RPMI7951 (cell line): Measurements from ENCODE around the gene PIEZO1. TPM values are rescaled to one million over a fixed set of nuclear protein-coding genes. Genes with fewer than 3 reads are reported as not detected.
A peak's percentile ranks its signal among the peaks of the same experiment; 100 is the strongest.

Experiments used
- DNase-seq: peaks from one replicate; pipeline ENCODE4 v3.0.0-alpha.2; 2012; ENCODE audit warnings: low read depth
- total RNA-seq: library from RNA; depleted of rRNA; stranded (reverse); fragments of >200 nt; shearing (Covaris generic); gene quantifications from 2 replicates; pipeline ENCODE4 v1.2.3, GENCODE V29; 2014

PIEZO1 gene
- total RNA-seq, 1 experiment from 2014 or later = 76.4 TPM

DNA sequence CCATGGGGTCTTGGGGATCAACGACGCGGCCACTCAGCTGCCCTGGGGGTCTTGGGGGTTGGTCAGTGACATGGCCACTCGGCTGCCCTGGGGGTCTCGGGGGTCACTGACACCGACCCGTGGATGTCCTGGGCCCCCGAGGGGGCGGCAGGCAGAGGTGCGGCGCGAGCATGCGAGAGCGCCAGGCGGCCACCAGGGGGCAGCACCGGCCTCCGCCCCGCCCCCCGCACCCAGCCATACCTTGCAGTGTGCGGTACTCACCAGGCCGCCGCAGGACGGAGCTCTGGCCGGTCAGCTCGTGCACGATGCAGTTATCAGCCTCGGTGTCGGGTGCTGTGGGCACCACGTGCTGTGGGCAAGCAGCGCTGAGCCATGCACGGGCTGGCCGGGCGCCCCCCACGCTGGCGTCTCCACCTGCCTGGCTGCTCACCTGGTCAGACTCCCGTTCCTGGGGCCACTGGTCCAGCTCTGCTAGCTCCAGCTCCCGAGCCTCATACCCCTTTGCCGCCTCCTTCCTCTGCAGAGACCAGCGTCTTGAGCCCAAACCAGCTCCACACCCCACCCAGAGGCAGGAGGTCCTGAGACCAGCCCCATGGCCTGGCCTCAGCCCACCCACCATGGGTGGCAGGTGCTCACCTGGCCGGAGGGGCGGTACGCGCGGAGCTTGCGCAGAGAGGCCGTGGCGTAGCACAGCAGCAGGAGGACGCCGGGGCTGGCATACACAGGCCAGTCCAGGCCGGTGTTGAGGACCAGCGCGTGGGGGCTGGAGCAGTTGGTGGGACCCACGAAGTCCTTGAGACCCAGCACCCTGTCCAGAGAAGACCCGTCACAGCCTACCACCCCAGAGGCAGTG lies 47.5 kb downstream of the PIEZO1 start:
- peak; percentile 45 for DNase-seq

DNA sequence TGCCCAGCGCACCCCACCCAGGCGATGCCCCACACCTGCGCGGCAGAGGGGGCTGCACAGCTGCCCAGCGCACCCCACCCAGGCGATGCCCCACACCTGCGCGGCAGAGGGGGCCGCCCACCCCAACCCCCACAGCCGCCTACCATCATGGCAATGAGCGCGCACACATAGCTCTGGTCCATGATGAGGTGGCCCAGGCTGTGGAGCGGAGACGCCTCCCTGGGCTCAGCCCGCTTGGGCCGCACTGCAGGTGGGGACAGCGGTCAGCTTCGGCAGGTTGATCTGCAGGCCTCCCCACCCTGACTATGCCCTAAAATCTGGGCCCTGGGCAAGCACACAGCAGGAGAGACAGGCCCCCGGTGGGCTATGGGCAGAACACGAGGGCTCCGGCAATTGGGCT lies 48.5 kb downstream of the PIEZO1 start:
- DNase-seq = no peak

DNA sequence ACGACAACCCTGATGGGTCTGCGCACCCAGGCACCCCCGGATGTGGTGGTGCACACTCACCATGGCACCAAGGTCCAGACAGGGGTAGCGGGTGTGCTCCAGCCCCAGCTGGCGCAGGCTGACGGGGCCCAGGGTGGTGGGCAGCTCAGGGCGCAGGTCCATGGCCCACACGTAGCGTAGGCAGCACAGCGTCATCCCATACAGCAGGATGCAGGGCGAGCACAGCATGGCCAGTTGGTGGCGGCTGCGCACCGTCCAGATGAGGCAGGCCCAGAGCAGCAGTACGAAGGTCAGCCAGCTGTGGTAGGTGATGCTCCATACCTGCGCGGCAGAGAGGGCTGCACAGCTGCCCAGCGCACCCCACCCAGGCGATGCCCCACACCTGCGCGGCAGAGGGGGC lies 48.9 kb downstream of the PIEZO1 start:
- no peak for DNase-seq

DNA sequence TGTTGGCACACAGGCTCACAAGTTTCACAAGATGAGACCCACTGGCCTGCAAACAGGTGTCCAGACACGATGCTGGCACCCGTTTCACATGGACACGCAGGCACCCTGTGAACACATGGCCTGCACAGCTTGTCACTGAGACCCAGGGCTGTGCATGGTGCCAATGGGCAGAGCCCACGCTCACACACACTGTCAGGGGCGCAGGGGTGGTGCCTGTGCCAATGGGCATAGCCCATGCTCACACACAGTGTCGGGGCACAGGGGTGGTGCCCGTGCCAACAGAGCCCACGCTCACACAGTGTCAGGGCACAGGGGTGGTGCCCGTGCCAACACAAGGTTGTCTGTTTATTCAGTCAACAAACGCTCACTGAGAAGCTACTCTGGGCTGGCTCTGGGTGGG lies 49.4 kb downstream of the PIEZO1 start:
- DNase-seq = no peak

DNA sequence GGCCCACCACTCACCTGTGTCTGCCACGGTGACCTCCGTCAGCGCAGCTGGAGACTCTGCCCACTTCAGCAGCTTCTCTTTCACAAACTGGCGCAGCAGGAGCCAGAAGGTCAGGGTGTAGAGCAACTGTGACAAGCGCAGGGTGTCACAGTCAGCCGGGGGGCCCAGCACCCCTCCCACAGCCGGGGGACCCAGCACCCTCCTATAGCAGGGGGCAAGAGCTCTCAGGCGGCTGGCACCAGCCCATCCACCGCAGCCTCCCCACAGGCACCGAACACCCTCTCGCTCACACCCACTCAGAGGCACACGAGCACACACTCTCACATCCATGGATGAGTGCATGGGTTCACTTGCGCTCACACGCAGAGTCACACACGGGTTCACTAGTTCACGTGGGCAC lies 49.9 kb downstream of the PIEZO1 start:
- DNase-seq = no peak

DNA sequence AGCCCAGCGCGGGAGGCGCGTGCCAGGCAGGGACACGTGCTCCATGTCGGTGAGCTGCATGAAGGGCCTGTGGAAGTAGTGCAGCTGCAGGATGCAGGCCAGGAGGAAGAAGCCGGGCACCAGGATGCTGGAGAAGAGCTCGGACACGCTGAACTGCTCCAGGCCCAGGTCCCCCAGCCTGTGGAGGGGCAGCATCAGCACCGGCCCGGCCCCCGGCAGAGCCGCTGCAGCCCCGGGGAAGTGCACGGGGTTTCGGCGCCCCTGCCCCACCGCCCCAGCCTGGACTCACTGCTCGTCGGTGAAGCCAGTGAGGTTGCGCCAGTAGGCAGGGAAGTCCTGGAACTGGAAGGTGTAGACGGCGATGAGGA lies 50.7 kb downstream of the PIEZO1 start:
- DNase-seq = no peak

DNA sequence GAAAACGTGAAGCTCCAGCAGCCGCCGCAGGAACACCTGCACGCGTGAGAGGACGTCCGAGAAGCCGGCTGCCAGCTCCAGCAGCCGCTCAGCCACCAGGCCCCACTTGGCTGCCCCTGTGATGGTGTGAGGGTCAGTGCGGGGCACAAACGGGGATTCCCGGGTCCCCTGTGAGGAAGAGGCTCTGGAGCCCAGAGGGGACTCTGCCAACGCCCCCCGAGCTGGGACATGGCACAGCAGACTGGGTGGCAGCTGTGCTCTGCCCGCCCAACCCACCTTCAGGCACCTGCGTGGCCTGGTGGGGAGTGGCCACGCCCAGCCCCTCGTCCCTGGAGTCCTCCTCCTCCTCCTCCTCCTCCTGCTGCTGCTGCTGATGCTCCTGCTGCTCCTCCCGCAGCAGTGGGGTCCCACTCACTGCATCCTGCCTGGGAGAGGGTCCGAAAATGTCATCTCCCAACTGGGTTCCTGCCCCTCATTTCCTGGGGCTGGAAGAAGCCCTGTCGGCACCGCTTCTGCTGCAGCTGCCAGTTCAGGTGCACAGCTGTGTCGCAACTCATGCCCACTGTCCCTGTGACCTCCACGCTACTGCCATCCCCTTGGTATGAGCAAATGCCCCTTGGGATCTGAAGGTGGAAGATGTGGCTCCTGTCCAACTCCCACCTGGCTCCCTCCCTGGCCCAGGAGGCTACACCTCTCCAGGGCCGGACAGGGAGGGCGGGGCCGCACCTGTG lies 51.2 kb downstream of the PIEZO1 start:
- DNase-seq = no peak

DNA sequence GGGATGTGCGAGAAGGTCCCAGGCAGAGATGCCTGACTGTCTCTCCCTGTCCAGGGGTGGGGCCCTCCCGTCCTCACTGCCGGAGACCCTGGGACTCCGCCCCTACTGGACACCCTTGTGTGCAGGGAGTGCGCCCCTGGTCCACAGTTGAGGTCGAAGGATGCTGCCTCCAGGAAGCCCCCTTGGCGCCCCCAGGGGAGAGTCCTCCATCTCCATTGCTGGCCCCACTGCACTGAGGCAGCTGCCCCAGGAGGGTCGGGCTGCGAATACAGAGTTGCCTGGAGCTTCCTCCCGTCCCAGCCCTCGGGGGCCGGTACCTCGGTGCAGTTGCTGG lies 52.1 kb downstream of the PIEZO1 start:
- no peak for DNase-seq

DNA sequence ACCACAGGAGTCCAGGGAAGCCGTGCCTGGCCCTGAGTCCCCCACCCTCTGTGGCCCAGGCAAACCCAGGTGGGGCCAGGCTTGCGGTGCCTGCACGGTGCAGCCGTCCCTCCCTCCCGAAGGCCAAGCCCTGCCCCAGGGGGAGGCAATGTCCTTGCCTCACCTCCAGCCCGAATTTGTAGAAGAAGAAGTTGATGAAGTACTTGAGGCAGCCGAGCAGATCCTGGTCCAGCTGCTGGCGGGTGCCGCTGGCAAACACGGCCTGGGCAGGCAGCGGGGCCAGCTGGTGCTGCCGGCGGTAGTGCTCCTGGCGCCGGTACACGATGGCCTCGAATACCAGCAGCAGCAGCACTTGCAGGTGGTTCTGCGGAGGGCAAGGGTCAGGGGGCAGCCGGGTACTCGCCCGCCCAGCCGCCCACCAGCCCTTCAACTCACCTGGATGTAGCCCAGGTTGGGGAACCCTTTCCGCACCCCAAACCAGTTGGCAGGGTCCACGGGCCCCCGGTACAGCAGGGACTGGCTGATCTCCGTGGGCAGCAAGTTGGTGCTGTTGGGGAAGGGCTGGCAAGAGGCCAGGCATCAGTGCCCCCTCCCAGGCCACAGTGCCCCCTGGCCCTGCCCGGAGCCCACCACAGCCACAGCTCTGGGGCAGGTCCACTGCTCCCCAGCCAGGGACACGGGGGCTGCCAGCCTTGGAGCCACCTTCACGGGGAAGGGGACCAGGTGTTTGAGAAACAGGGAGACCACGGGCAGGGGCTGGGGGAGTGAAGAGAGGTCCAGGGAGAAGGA lies 52.7 kb downstream of the PIEZO1 start:
- DNase-seq = no peak

DNA sequence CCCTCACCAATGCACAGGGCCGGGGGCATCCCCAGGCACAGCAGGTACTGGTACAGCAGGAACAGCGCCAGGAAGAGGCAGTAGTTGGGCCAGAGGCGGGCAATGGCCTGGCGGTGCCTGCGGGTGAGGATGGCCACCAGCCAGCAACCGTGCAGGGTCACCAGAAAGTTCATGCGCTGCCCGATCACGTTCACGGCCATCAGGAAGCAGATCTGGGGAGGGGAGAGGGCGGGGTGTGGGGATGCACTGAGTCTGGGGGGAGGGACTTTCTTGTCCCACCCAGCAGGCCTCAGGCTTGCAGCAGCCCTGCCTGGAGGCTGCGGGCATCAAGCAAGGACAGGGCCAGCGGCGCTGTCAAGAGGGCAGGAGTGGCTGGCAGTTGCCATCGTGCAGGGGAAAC lies 53.3 kb downstream of the PIEZO1 start:
- no peak for DNase-seq

DNA sequence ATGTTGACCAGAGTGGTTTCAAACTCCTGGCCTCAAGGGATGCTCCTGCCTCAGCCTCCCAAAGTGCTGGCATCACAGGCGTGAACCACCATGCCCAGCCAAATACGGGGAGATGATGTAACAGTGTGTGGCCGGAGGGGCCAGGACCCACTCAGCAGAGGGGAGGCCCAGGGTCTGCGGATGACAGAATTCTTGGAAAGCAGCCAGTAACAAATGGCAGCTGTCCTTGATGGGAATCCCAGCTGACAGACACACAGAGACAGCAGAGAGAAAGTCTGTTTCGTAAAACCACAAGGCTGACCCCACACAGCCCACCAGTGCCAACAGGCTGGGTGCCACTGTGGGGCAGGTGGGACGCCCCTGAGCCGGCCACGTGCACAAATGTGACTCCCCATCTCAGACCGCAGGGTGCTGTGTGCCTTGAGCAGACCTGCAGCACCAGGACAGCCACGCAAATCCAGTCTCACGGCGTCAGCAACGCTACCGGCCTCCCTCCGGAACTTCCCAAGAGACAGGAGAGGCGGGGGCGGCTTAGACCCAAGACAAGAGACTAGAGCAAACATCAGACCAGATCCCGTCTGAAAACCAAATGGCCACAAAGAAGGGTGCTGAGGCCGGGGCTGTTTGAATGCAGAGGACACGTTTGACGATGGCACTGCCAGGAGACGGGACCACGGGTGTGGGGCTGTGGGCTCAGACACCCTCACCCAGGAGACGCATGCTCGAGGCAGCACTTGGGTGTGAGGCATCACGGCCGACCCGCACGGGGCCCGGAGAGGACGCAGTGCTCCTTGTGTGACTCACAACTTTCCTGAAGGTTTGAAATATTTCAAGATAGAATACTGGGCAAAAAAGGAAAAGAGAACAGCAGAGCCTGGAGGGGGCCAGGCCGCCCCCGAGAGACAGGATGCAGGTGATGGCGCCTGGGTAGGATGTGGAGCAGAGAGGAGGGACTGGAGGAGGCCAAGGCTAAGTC lies 54.1 kb downstream of the PIEZO1 start:
- DNase-seq = no peak

DNA sequence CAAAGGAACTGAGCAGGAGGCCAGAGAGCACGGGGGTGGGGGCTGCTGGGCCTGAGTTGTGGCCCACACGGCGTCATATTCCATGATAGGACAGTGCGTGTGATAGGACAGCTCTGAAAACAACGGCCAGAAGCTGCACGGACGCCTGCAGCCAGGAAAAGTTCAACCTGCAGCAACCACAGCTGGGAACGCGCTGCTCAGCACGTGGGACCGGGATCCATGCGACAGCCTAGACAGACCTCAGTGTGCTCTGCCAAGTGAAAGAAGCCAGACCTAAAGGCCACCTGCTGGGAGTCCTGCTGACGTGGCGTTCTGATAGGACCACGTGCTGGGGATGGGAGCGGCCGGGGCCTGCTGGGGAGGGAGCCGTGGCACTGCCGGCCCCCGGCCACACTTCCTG lies 57.1 kb downstream of the PIEZO1 start:
- no peak for DNase-seq

DNA sequence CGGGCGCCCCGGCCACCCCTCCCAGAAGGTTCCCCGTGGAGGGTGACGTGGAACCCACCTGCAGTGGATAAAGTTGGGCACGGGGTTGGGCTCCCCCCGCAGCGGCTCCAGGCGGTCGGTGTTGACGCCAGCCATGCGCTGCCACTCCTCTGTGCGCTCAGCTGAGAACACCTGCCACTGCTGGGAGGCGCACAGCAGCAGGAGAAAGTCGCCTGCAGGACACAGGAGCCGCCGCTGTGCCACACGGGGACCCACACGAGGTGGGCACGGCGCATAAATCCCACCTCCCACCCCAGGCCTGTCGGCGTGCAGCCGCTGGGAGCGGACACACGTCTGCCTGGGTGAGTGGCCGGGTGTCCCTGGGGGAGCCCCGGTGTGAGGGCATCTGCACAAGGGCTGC lies 58.0 kb downstream of the PIEZO1 start:
- DNase-seq = no peak

DNA sequence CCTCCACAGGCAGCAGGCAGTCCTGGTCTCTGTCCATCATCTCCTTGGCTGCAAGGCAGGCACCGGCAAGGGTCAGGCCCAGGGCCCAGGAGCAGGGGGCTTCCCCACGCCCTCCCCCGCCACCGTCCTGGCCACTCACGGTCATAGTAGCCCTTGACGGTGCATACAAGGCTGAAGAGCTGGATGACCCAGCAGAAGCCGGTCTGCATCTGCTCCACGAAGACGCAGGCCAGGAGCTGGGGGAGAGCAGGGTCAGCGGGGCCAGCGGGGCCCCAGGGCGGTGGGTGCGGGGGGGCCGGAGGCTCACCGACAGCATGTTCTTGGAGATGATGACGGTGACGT lies 58.6 kb downstream of the PIEZO1 start:
- DNase-seq = no peak

DNA sequence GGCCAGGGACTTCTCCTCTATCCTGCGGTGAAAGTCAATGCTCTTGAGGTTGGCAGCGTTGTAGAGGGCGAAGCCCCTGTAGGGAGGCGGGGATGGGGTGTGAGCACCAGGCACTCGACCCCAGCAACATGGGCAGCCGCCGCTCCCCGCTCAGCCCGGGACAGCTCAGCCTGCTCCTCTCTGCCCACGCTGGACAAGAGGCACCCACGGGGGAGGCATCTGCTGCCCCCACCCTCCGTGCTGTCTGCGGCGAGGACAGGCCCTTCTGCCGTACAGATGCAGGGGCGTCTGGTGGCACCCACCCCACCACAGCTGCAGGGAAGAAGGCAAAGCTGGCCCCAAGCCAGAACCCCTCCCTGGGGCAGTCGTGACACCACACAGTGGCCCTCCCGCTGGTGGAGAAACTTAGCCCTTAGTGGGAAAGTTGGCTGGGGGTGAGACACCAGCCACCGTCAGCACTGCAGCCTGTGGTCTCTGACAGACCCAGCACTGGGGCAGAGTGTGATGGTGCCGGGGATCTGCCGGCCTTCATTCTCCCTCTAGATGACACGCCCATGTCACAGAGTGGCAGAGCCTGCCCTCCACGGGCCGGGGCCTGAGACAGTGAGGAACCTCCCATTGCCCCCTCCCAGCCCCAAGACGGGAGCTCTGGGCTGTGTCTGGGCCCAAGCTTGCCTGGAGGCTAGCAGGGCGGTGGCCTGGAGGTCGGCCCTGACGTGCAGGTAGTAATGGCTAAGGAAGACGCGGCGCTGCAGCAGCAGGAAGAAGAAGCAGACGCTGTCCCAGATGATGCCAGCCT lies 59.2 kb downstream of the PIEZO1 start:
- no peak for DNase-seq

DNA sequence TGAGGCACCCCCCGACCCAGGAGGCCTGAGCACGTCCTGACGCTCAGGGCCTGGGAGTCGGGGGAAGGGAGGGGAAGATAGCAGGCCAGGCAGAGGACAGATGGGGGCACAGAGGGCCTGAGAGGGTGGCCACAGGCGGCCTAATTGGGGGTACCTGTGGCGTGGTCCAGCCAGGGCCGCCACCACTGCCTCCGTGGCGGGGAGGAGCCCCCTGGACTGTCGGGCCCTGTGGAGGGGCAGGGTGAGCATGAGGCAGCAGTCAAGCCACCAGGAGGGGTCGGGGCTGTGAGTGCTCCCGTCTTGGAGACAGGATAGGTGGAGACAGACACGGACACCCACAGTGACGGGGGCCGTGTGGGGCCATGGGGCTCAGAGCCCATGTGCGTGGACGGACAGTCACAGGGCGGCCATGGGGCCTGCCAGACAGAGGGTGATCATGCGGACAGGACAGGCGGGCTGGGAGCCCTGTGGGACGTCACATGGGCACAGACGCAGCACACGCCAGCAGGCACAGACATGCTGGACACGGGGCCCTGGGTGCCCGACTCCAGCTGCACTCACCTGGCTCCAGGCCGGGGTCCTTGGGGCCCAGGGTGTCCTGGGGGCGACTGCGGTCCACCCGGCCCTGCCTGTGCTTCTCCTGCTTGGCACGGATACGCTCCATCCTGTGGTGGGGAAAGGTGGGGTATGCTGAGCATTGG lies 60.0 kb downstream of the PIEZO1 start:
- DNase-seq = no peak

DNA sequence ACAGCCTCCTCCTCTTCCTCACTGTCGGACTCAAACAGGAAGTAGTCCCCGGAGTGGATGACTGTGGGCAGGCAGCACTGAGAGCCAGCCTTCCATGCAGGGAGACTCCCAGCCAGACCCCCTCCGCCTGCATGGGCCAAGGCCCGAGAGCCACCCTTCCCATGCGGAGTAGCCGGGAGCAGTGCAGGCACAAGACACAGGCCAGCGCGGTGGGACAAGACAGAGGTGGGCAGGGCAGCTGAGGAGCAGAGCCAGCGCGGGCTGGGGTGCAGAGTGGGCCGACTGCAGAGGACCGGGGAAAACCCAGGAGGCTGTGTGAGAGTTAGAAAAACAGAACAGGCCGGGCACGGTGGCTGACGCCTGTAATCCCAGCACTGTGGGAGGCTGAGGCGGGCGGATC lies 61.1 kb downstream of the PIEZO1 start:
- DNase-seq = no peak

DNA sequence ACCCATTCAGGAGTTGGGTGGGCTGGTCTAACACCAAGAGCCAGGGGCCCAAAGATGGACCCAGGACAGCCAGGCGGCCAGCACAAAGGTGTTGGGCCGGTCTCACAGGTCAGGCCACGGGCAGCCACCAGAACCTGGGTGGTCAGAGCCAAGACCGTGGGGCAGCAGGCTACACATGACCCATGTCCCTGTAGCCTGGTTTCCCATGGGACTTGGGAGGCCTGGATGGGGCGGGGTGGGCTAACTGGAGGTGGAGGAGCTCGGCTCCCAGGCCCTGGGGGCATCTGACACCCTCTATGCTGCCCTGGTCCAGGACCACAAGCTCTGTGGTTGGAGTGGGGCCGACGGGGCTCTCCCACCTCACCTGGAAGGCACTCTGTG lies 61.5 kb downstream of the PIEZO1 start:
- DNase-seq = no peak

DNA sequence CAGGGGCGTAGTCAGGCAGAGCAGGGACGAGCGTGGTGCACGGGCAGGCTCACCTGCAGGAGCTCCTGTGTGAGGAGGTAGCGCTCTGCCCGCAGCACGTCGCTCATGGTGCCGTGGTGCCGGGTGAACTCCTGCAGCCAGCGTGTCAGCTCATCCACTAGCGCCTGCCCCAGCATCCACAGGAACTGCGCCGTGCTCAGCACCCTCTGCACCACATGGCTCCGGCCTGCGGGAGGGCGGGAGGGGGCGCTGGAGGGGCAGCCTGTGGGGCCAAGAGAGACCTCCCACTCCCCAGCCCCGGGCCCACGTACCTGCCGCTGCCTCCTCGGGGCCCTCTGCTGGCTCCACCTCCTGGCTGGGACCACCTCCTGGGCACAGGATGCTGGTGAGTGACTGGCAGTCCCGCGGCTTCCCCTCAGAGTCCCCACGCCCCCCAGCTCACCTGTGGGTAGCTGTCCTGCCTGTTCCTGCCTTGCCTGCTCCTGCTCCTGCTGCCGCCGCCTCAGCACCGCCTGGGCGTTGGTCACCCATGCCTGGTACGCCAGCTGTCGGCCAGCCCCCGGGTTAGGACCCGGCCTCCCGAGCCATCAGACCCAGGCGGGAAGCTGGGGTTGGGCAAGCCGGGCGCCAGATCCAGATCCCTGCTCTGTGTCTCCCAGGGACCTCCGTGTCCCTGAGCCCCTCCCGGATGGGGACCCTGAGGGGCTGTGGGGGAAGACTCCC lies 62.1 kb downstream of the PIEZO1 start:
- no peak for DNase-seq
